Stimulated activated CD8-positive, alpha-beta memory T cell treated with anti-CD3 and anti-CD28 coated beads, Interleukin-7, amount 100 ng/mL, for 1 hour (primary cell): ENCODE measurements around the gene AKR1C1.
"Not testable (repeated sequence)": the region's sequence is repeated elsewhere in the genome, so short reads cannot be mapped to it uniquely, and the experiment has no call there.

Source experiments
- DNase-seq, 2 donors: peaks; one replicate each; pipeline ENCODE4 v3.0.0-alpha.2; 2020; ENCODE audit warnings: low read depth in 2 of 2

Gene AKR1C1

GRCh38 chr10:4947635-4948596 is 15.3 kb upstream of the AKR1C1 start:
- no peak for DNase-seq

DNA sequence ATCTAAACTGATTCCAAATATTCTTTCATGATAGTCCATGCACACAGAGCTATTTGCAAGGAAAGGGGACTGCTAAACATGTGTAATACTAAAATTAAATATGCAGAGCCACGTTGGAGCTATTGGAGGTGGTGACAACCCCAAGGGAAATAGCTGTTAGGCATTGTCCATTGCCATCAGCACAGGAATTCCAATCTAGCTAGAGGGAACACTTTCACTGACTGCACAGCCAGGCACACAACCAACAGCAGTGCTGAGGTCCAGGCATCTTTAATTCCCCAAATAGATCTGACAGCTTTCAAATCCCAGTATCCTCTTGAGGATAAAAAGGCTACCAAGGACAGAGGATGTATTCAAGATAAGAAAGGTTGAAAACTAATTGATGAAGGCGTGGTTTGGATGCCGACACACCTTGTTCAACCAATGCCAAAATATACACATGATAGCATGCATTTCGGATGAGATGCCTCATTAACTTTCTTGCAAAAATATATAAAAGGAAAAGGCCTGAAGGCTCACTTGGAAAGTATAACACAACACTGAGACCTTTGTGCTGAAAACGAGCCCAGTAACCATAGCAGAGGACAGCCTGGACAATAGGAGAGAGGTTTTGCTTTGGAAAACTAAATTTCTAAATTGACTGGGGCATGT is 11.6 kb upstream of the AKR1C1 start:
- DNase-seq, result not testable (repeated sequence)

GRCh38 chr10:4953405-4953804 is 9.8 kb upstream of the AKR1C1 start:
- no peak for DNase-seq

DNA sequence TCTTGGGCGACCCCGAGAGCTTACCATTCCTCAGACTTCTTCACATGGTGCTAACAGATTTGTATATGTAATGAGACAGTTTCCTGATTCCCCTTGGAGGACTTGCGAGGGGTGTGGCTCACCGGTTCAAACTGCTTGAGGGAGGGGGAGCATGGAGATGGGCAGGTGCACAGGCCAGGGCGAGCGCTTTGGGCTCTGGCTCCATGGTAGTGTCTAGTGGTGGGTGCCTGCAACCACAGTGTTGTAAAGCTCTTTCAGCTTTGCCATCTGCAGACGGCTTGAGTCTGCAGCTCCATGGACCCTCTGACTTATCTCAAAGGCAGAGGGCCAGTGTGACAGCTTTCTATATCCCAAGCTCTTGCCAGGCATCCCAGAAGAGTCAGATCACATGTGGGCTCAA is 7.1 kb upstream of the AKR1C1 start:
- not testable (repeated sequence) for DNase-seq

GRCh38 chr10:4956955-4957645 is 6.1 kb upstream of the AKR1C1 start:
- DNase-seq, result not testable (repeated sequence)

DNA sequence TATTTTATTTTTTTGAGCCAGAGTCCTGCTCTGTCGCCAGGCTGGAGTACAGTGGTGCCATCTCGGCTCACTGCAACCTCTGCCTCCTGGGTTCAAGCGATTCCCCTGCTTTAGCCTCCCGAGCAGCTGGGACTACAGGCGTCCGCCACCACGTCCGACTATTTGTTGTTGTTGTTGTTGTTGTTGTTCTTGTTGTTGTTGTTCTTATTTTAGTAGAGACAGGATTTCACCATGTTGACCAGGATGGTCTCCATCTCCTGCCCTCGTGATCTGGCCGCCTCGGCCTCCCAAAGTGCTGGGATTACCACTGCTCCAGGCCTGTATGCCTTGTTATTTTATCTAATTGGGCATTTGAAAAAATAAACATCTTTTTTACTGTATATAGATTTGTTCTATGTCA is 1.7 kb upstream of the AKR1C1 start:
- DNase-seq, result not testable (repeated sequence)

- not testable (repeated sequence) for DNase-seq
These were observed 907 bp upstream of the AKR1C1 start for GRCh38 chr10:4962308-4962707.

DNA sequence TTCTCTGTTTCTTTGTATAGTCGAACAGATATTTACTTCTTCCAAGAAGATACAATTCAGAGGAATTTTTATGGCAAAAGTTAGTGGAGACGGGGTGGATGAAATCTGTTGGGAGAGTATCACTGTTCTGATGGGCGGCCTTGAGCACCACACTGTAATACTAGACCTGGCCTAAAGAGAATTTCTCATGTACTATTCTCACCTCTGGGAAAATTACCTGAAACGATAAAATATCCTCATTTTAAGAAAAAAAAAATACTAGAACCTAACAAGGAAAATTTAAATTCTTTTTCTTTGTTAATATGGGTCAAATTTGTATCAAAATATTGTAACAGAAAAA is 570 bp downstream of the AKR1C1 start:
- DNase-seq, result not testable (repeated sequence)

DNA sequence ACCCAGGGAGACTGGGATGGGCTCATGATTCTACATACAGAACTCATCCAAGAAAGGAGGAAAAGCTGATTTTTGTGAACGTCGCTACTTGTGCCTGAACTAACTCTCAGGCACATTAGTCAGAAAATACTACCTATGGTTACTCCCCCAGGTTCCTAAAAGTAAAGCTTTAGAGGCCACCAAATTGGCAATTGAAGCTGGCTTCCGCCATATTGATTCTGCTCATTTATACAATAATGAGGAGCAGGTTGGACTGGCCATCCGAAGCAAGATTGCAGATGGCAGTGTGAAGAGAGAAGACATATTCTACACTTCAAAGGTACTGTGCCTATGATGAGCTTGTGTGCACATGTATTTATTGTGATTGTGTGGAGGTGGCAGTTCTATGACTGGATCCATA is 2.5 kb downstream of the AKR1C1 start:
- DNase-seq, result not testable (repeated sequence)

DNA sequence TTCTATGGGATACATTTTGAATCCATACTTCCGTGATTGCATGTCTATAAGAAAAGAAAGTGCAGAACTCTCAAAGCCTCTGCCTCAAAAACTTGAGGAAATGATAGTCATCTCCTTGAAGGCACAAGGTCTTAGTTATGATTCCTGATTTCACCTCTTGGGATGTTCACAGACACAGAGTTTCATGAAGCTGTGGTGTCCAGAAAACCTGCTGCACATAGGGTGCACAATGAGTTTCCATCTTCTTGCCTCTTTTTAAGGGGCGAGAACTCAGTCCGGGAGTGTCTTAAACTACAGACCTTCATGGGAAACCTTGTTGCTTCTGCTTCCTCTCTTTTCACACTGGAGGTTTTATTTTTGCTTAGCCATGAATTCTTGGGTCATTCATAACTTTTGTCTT is 4.0 kb downstream of the AKR1C1 start:
- not testable (repeated sequence) for DNase-seq

DNA sequence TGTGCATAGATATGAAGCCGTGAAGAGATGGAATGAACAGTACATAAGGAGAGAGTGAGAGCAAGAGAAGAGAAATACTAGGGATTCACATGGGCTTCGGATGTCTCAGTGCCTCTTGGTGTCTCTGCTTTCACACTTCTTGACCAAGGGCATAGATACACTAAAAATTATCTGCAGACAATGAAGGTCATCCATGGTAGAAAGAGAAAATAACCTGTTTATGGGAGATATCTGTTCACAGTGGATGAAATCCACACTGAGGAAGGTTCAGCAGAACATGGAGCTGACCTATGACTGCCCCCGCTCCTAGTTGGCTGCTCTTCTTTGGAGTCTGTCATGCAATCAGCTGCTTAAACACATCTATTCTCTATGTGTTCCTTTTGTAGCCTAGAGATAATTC is 6.1 kb downstream of the AKR1C1 start:
- DNase-seq, result not testable (repeated sequence)

DNA sequence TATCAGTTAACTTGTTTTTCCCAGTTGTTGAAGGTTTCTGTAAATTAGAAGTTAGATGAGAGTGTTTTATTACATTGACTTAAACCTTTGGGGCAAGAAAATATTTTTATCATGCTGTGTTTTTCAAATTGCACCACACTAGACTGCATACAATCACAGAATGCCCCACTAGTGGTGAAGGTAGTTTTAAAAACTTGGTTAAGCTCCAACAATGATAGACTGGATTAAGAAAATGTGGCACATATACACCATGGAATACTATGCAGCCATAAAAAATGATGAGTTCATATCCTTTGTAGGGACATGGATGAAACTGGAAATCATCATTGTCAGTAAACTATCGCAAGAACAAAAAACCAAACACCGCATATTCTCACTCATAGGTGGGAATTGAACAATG is 7.1 kb downstream of the AKR1C1 start:
- not testable (repeated sequence) for DNase-seq

- not testable (repeated sequence) for DNase-seq
These were observed 9.3 kb downstream of the AKR1C1 start for GRCh38 chr10:4972369-4973142.

DNA sequence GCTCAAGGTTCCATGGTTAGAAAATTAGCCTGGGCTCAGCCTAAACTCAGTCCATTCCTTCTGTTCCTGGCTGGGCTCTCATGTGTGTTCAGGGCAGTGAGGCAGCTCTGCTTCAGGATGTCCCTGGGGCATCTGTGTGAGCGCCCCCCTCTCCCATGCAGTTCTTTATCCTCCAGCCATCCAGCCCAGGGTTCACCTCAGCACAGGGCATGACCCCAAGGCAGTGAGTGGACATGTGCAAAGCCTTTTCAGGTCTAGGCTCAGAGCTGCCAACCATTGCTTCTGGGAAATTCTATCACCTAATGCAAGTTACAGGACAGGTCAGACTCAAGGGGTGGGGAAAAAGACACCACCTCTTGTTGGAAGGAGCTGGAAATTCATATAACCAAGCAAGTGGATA is 10.1 kb downstream of the AKR1C1 start:
- DNase-seq, result not testable (repeated sequence)

DNA sequence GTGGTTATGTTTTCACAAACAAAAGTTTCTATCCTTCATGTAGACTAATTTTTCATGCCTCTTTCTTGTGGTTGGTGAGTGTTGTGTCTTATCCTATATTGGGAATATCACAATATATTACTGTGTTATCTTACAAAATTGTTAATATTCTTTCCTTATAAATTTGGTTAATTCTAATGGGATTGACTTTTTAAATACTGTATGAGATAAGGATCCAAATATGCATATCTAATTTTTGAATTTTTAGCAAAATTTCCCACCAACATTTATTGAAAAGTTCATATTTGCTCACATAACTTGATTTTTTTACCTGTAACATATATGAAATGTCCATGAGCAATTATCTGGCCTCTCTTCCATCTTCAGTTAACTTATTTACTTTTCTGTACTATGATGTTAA is 11.2 kb downstream of the AKR1C1 start:
- DNase-seq, result not testable (repeated sequence)

- DNase-seq, result no peak
These were observed 13.8 kb downstream of the AKR1C1 start for GRCh38 chr10:4977025-4977424.

GRCh38 chr10:4978870-4979269 is 15.7 kb downstream of the AKR1C1 start:
- DNase-seq, result no peak

- DNase-seq, result no peak
These were observed 17.6 kb downstream of the AKR1C1 start for GRCh38 chr10:4980793-4981192.

DNA sequence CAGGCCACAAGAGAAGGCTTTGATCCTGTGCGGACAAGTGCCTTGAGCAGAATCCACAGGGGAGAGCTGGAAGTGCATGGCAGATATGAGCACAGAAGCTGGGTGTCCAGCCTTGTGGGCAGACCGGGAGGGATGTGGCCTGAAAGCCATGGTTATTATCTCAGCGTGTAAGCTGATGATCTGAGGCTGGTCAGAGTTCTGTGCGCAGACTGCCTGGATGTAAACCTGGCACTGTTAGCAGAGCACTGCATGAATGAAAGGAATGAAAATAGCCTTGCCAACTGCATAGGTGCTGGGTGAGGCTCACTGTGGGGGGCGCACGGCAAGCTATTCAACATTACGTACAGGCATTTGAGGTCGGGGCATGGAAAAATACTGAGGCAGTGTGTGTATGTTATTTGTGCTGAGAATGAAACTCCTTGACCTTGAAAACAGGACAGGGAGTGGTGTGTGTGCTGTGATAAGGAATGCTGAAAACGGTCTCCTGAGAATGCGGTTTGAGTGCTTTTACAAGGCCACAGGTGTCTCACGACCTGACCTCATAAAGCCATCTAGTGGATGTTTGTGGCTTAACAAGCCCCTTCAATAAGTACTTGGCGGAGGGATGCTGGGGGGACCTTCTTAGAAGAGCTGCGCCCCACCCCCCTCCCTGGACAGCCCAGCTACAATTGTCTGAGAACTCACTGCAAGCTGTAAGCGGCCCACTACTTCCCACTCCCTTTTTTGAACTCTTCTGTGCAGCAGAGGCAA is 18.7 kb downstream of the AKR1C1 start:
- DNase-seq, result no peak

DNA sequence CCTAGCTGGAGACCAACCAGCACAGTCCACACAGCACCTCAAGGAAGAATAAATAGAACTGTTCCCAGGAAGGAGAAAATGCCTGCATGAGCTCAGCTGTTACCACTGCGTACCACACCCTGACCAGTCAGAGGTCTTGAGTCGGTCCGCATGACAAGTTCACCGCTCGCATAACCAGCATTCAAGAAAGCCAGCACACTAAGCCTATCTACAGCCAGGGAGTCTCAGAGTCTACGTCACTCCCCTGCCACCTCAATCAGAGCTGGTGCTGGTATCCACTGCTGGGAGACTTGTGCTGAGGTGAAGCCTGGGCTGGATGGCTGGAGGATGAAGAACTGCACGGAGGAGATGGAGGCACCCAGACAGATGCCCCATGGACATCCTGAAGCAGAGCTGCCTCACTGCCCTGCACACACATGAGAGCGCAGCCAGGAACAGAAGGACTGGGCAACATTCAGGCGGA is 19.6 kb downstream of the AKR1C1 start:
- DNase-seq, result no peak
